Measurements from ENCODE around the gene HLA-DPA1.
"Not testable (repeated sequence)": the region's sequence is repeated elsewhere in the genome, so short reads cannot be mapped to it uniquely, and the experiment has no call there.

HLA-DPA1 gene

DNA sequence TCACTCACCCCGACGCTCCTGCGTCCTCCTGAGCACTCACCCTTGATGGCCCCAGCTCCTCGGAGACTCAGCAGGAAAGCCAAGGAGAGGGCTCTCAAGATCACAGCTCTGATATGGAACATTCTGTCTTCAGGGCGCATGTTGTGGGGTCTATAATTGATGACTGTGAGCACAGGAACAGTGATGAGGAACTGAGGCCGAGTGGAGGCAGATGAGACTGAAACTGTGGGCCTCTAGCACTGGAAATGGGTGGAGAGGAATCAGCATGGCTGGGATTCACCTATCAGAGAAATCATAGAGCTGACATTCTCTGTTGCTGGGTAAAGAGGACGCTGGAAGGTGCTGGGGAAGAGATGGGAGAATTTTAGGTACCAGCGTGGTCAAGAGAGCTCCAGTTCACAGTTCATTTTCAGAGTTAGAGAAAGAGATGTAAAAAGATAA, at the start of gene HLA-DPA1:
Gene HLA-DPA1 (minus strand): TSS at position 219 of the 441 bp plus-strand sequence.
- DNase-seq (ENCODE audit: low read depth in 2 of 2): peak; percentile 11 to 14

- DNase-seq (ENCODE audit: low read depth in 2 of 2): no peak
Measured at GRCh38 chr6:33123181-33123580, 49.7 kb upstream of the HLA-DPA1 start.

GRCh38 chr6:33120001-33120400, 46.6 kb upstream of the HLA-DPA1 start:
- DNase-seq (ENCODE audit: low read depth in 2 of 2): no peak

- DNase-seq (ENCODE audit: low read depth in 2 of 2): no peak
Measured at GRCh38 chr6:33118525-33119123, 45.2 kb upstream of the HLA-DPA1 start.

DNA sequence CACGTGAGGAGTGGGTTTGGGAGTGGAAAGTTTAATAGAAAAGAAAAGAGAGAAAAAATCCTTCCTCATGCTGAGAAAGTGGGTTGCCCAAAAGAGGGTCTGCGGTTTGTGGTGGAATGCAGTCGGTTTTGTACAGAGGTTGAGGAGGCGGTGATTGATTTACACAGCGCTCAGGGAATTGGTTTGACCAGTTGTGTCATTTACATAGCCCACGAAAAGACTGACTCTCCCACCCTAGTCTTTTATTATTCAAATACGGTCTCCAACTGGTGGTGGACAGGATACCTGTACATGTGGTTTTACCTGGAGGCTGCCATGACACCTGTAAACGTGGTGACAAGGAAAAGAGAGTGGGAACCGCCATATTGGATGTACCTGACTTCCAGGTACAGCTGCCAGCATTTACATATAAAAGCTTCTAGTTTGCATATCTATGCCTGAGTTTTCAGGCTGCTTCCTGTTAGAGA, 44.4 kb upstream of the HLA-DPA1 start:
- no peak for DNase-seq (ENCODE audit: low read depth in 2 of 2)

DNA sequence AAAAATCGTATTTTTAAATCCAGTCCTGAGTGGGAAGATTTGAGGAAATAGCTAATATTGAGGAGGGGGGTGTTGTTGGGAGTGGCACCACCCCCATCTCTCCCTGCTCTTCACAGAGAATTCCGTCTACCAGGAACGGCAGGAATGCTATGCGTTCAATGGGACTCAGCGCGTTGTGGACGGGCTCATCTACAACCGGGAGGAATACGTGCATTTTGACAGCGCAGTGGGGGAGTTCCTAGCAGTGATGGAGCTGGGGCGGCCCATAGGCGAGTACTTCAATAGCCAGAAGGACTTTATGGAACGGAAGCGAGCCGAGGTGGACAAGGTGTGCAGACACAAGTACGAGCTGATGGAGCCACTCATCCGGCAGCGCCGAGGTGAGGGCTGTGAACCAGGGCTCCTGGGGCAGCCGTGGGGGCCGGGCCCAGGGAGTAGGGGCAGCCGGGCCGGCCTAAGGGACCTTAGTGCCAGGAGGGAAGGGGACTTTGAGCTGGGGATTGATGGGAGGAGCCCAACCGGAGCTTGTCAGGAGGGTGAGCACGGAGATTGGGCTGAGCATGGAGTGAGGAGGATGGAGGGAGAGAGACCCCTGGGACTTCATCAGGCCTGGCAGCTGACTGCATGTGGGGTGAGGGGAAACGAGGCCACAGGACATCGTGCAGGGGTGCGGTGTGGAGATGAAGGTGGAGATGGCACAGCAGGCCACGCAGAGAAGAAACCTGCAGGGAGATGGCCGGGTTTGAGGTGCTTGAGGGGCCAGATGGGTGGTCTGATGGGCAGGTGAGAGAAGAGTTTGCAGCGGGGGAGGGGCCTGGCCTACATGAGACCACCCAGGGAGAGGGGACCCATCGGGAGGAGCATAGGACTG, 43.6 kb upstream of the HLA-DPA1 start:
- DNase-seq (ENCODE audit: low read depth in 2 of 2): no peak

DNA sequence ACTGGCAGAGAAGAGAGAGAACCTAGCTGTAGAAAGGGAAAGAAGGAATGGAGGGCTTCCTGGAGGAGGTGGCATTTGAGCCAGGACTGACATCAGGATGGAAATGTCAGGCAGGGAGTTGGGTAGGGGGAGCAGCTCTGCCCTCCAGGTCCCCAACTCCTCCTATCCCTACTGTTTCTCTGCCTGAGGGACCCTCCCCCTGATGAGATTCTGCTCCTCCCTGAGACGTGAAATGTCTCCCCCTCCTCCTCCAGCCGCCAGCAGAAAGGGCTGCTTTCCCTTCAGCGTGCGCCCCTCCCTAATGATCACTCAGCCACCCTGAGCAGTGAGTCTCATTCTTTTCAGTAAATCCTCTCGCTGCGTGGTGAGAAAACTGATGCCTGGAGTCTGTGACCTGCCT, 43.0 kb upstream of the HLA-DPA1 start:
- DNase-seq (ENCODE audit: low read depth in 2 of 2): no peak

DNA sequence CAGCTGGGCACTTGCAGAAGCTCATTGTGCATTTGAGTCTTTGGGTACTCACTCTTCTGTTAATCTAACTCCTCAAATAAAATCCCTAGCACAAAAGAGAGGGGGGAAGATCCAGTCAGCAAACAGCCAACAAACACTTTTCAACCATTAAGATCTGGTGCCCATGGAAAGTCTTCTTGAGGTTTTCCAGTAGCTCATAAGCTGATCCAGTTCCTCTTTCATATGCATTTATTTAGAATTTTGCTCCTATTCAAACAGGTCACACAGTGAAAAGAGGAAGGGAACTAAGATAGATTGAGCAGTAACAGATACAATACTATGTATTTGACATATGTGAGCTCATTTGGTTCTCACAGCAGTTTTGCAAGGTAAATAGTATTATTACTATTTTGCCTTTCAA, 41.0 kb upstream of the HLA-DPA1 start:
- no peak for DNase-seq (ENCODE audit: low read depth in 2 of 2)

GRCh38 chr6:33113755-33114154, 40.3 kb upstream of the HLA-DPA1 start:
- DNase-seq (ENCODE audit: low read depth in 2 of 2): no peak

- no peak for DNase-seq (ENCODE audit: low read depth in 2 of 2)
Measured at GRCh38 chr6:33112148-33112547, 38.7 kb upstream of the HLA-DPA1 start.

DNA sequence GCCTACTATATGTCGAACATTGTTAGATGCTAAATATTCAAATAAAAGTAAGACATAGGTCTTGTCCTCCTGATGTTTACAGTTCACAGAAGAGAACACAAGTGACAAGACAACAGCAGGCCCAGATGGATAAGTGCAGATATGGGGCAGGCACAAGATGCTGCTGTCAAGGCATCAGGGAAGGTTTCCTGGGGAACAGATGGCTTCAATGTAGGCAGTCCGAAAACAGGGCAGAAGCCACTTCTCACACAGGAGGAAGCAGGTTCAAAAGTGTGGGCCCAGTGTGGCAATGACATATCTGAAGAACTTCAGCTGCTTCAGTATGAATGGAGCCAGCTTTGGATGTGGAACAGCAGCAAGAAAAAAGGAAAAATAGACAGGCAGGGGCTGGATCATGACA, 34.9 kb upstream of the HLA-DPA1 start:
- DNase-seq (ENCODE audit: low read depth in 2 of 2): no peak

- DNase-seq (ENCODE audit: low read depth in 2 of 2): no peak
Measured at GRCh38 chr6:33107641-33108040, 34.2 kb upstream of the HLA-DPA1 start.

DNA sequence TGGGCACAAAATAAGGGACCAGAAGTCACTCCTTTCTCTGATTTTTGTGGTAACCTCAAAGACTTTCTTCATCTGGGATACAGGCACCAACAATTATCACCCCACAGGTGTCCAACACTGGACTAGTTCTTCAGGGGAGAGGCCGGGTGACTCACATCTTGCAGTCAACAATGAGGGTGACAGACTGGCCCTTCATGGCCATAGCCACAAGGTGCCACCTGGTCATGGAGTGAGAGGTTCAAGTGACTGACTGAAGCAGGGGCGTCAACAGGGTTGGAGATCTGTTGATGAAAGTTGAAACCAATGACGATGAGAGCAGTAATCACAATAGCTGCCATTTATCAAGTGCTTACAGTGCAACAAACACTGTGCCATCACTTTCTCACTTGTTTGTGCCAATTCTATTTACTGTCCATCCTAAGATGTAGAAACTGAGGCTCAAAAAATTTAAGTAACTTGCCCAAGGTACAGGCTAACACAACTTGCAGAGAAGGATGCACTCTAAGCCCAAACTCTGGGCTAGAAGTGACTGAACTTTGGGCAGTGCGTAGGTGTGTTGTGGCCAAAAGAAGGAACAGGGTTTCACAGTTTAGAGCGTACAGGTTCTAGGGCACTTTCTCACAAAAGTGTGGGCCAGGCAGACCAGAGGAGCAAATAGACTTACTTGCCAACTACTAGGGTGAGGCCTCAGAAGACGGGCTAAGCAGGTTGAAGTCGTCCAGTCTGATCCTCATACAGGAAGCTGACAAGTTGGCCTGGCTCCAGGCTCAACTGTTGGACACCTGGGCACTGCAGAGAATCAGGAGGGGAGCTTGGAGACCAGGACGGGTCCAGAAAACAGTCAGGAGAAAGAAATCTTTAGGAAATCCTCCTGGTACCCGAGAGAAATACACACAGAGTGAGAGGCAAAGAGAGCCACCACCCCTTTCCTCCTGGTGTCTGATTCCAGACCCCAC, 32.7 kb upstream of the HLA-DPA1 start:
- no peak for DNase-seq (ENCODE audit: low read depth in 2 of 2)

GRCh38 chr6:33105386-33105785, 31.9 kb upstream of the HLA-DPA1 start:
- no peak for DNase-seq (ENCODE audit: low read depth in 2 of 2)

- no peak for DNase-seq (ENCODE audit: low read depth in 2 of 2)
Measured at GRCh38 chr6:33104887-33105286, 31.4 kb upstream of the HLA-DPA1 start.

DNA sequence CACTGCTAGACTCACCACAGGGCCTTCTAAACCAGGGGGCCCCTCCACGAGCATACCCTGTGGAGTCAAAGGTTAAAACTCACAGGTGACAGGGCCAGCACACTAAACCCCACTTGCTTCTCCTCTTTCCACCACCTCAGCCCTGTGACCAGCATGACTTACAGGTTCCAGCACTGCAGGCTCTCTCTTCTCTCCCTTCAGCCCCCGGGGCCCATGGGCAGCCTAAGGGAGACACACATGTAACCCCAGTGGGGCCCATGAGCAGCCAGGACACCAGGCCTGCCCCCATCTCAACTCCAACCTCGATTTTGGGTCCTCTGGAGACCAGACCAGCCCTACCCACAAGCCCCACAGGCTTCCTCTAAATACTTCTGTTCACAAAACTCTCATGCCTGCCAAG, 30.3 kb upstream of the HLA-DPA1 start:
- DNase-seq (ENCODE audit: low read depth in 2 of 2): no peak

DNA sequence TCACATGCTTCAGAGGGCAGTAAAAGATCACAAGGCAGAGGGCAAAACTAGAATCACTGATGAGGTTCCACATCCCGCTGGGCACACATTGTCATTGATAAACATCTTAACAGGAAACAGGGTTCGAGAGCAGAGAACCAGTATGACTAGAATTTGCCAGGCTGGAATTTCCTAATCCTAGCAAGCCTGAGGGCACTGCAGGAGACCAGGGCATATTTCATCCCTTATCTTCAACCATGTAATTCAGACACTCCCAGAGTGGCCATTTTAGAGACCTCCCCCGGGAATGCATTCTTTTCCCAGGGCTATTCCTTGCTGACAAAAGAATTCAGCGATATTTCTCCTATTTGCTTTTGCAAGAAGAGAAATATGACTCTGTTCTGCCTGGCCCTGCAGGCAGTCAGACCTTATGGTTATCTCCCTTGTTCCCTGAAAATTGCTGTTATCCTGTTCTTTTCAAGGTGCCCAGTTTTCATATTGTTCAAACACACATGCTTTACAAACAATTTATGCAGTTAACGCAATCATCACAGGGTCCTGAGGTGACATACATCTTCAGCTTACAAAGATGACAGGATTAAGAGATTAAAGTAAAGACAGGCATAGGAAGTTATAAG, 27.8 kb upstream of the HLA-DPA1 start:
- not testable (repeated sequence) for DNase-seq (ENCODE audit: low read depth in 2 of 2)

DNA sequence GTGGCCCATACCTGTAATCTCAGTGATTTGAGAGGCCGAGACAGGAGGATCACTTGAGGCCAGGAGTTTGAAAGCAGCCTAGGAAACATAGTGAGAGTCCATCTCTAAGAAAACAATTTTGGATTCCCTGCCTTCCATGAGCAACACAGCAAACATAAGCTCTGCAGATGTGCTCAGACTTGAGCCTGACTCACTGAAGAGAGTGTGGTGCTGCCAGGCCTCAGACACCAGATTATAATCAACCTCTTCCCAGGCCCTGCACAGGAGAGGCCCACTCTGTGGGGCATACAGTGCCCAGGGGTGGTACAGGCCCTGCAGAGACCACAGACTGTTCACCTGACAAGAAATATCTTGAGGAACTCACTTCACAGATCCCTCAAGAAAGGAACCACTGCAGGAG, 22.2 kb upstream of the HLA-DPA1 start:
- no peak for DNase-seq (ENCODE audit: low read depth in 2 of 2)

- DNase-seq (ENCODE audit: low read depth in 2 of 2): no peak
Measured at GRCh38 chr6:33093855-33094254, 20.4 kb upstream of the HLA-DPA1 start.

GRCh38 chr6:33092385-33092784, 18.9 kb upstream of the HLA-DPA1 start:
- DNase-seq (ENCODE audit: low read depth in 2 of 2): no peak

DNA sequence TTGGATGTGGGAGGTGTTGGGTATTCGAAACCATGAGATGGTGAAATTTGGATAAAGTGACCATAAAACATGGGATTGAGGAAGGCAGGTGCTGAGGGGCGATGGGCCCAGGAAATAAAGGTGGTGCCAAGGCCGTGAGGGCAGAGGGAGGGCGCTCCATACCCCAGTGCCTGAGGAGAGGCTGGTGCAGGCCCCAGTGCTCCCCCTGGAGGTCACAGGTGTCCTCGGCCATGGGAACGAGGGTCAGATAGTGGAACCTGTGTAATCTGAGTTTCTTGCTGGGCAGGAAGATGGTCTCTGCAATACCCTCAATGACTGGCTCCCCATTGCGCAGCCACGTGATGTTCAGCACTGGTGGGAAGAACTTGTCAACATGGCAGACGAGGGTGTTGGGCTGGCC, 18.5 kb upstream of the HLA-DPA1 start:
- peak; percentile 21 to 28 for DNase-seq (ENCODE audit: low read depth in 2 of 2)
